G401 (cell line): ENCODE measurements around the gene EMC8. TPM values are rescaled to one million over a fixed set of nuclear protein-coding genes. Genes with fewer than 3 reads are reported as not detected.
"Not testable (repeated sequence)": the region's sequence is repeated elsewhere in the genome, so short reads cannot be mapped to it uniquely, and the experiment has no call there.

Source experiments
- DNase-seq: peaks from one replicate; pipeline ENCODE4 v3.0.0-alpha.2; 2015; ENCODE audit warnings: low spot score
- in situ Hi-C: cut with HindIII; loops from 2 replicates; pipeline ENCODE4 v1.10.0; 2016; ENCODE audit warnings: low sequenced_read_pairs, mixed read lengths
- total RNA-seq: library from RNA; depleted of rRNA; stranded (reverse); fragments of >200 nt; shearing (Covaris generic); gene quantifications from 2 replicates; pipeline ENCODE4 v1.2.3, GENCODE V29; 2014; rRNA removed

Gene EMC8
- total RNA-seq = 54.2 and 86.0 TPM in 2 replicates

DNA sequence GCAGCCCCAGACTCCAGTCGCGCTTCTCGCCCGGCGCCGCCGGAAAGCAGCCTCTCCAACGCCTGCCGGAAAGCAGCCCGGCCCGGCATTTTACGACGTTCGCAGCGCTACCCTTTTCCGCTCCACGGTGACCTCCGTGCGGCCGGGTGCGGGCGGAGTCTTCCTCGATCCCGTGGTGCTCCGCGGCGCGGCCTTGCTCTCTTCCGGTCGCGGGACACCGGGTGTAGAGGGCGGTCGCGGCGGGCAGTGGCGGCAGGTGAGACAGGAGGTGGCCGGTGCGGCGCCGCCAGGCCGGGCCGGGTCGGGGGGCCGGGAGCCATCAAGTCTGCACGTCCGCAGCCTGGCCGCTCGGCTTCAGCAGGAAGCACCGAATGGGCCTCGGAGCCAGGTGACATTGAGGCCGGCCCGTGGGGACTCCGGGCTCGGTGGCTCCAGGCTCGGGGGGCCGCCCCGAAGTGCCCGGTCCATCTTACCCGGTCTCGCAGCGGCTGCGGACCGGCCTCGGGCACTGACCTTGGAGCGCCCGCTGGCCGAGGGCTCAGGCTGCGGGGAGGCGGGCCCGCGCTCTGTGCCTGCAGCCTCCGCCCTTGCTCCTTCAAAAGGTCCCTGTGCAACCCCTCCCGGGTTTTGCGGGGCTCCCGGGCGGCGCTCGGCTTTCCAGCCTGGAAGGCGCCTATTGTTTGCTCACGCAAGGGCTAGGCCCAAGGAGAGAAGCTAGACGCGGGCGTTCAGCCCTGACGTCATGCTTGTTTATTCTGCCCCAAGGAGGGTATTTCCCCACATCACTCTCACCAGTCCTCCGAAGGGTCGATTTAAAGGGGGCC lies at the start of gene EMC8, which contains the start of gene COX4I1:
Gene EMC8 (minus strand): TSS at position 48 of the 824 bp plus-strand sequence. CDS start 249 bp downstream, outside the sequence.
Gene COX4I1 (plus strand): TSS at position 199 of the 824 bp plus-strand sequence. CDS start 1,511 bp downstream, outside the sequence.
- in situ Hi-C loops = no loop called here
- DNase-seq = peak; percentile 90

DNA sequence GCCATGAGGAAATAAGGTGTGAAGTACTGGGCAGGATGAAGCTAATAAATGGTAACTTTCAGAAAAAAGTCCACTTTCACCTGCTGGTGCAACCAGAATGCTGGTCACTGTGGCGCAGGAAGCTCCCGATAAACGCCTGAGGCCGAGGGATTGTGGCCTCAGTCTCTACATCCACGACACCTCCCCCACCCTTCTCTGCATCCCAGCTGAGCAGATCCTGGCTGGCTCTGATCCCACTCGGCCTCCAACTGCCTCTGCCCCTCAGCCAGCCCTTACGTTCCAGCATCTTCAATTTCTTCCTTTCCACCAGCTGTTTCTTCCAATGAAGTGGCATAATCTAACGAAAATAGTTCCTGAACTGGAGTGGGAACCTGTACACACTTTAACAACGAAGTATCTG lies 49.6 kb upstream of the EMC8 start:
- in situ Hi-C loops = no loop called here
- no peak for DNase-seq

DNA sequence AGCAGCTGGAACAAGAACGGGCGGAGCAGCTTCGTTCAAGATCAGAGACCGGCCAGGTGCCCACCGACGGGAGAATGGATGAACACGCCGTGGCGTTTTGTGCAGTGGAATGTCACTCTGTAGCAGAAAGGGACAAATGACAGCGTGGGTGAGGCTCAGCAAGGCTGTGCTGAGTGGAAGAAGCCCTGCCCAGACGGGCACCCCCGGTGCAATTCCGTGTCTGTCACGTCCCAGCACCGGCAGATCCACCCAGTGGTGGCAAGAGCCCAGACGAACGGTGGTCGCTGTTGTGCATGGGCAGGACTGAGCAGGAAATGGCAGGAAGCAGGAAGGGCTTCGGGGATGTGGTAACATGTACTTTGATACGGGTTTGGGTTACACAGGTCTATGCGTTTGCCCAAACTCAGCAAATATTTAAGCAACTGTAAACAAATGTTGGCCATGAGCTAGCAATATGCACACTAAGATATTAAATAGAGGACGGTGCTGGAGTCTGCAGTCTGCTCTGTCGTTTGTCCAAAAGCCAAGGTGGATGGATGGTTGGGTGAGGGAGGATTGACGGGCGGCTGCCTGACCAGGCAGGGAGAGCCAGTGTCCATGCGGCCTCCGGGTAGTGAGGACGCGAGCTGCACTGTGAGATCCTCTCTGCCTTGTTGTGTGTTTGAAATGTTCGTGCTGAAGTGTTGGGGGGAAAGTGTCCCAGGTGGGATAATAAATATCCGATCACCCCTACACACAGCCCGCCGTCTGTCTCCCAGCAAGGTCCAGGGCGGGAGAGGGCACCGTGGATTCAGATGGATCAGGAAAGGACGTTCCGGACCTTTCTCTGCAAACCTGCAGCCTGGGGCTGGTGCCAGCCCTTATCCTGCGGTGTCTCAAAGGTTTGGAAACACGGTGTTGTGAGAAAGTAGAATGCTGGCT lies 48.6 kb upstream of the EMC8 start:
- in situ Hi-C loops = no loop called here
- DNase-seq = no peak

GRCh38 chr16:85847036-85847435 lies 47.7 kb upstream of the EMC8 start:
- DNase-seq = no peak
- in situ Hi-C loops = no loop called here

DNA sequence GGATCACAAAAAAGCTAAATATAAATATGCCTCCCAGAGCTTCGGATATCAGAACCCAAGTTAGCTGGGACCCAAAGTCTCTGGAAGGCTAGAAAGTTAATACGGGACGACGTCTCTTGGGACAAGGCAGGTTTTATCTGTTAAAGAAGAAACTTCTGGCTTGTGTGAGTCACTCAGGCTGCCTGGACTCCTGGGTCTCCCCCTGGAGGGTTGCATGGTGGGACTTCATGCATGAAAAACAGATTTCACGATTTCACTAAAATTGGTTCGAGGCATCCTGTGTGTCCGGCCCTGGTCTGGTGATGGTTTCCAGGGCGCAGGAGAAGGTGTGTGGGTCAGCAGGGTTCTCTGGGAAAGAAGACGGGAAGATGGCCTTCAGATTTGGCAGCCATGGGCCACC lies 47.1 kb upstream of the EMC8 start:
- DNase-seq = no peak
- in situ Hi-C loops = no loop called here

DNA sequence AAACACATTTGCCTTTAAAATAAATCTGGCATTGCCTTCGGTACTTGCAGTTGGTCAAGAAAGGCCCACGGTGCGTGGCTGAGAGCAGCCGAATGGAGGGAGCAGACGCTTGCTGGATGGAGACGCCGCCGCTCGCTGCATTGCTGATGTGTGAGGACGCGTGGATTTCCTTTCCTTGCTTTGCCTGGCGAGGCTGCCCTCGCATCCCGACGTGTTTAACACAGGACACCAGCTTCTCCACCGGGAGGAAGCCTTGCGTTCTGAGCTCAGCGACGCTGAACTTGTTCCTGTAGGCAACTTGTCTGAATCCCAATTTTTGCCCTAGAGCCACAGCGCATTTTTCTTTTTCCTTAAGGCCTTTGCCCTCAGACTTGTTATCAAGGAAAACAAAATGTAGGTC lies 45.9 kb upstream of the EMC8 start:
- in situ Hi-C loops = no loop called here

GRCh38 chr16:85844786-85845185 lies 45.4 kb upstream of the EMC8 start:
- in situ Hi-C loops = no loop called here
- DNase-seq = no peak

More for the DNA sequence above, 45.9 kb upstream of the EMC8 start:
- no peak for DNase-seq

GRCh38 chr16:85844169-85844481 lies 44.8 kb upstream of the EMC8 start:
- in situ Hi-C loops = no loop called here
- no peak for DNase-seq

- DNase-seq = no peak
- in situ Hi-C loops = no loop called here
These were observed 44.3 kb upstream of the EMC8 start for GRCh38 chr16:85843471-85844168.

DNA sequence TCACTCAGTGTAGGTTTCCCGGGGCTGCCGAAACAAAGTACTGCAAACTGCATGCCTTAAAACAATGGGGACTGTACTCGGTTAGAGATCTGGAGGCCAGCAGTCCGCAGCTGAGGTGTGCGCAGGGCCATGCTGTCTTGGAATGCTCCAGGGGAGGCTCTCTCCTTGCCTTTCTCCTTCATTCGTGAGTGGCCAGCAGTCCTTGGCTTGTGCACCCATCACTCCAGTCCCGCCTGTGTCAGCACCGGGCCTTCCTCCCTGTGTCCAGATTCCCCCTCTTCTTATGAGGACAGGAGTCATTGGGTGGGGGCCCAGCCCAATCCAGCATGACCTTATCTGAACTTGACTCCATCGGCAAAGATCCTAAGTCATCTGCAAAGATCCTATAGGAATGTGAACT lies 43.5 kb upstream of the EMC8 start:
- DNase-seq = no peak
- in situ Hi-C loops = no loop called here

GRCh38 chr16:85842435-85842834 lies 43.1 kb upstream of the EMC8 start:
- in situ Hi-C loops = no loop called here
- no peak for DNase-seq

DNA sequence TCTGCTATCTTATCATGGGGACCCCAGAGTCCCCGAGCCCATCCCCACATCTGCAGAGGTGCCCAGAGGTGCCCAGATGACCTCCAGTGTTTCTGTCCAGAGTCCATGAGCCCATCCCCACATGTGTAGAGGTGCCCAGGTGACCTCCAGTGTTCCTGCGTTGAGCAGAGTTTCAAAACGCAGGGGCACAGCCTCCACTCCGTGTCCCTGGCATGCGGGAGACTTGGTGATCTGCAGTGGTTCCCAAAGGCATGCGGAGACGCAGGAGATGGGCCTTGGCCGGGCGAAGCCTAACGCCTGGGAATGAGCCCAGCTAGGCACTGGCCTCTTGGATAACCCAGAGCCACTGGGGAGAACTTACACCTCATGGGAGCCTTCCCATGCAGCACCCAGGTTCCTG lies 41.5 kb upstream of the EMC8 start:
- in situ Hi-C loops = no loop called here
- no peak for DNase-seq

- in situ Hi-C loops = no loop called here
- no peak for DNase-seq
These were observed 41.1 kb upstream of the EMC8 start for GRCh38 chr16:85840395-85840794.

DNA sequence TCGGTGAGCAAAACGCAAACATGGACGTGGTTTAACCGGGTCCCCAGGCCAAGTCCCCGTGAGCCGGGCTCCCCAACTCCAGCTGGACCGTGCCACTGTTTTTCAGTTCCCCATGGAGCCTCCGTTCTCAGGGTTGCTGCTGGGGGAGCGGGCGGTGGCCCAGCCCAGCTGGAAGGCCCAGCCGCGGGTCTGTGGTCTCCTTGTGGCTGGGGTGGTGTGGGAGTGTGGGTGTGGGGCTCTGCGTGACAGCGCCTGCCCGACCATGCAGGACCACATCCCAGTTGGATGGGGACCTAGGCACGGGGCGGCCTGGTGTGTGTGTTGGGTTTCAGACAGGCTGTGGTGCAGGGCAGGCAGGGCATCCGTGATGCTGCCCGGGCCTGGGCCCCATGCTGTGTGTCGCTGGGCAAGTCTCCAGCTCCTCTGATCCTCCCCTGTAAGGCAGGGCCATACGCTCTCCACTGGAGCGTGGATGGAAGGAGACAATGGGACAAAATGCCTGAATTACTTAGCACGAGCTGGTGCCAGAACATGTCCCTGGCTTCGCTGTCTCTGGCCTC lies 40.4 kb upstream of the EMC8 start:
- in situ Hi-C loops = no loop called here
- DNase-seq = no peak

DNA sequence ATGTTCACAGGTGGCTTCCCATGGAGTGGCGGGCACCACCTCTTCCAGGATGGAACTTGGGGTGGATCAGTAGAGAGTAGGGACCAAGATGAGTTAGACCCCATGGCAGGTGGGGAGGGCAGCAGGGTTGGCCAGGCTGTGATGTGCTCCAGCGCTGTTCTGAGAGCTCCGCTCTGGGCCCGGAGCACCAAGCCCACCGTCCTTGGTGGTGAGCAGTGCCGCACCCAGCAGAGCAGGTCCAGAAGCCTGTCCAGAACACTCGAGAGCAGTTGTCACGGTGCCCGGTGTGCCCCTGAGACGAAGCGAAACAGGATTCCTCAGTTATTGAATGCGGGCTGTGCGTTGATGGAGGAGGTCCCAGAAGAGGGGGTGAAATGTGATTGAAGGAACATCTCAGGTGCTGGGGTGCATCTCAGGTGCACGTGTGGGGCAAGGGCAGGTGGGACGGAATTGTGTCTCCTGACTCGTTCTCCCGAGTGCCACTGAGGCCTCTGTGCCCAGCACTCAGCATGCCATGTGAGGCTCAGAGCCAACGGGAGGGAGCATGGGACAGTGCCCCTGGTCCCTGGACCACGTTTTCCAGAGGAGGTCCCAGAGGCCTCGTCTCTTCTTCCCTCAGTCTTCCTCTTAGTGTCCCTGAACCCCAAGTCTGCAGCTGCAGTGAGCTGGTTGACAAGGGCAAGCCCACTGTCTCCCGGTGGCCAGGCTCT lies 39.7 kb upstream of the EMC8 start:
- in situ Hi-C loops = no loop called here
- DNase-seq = no peak

DNA sequence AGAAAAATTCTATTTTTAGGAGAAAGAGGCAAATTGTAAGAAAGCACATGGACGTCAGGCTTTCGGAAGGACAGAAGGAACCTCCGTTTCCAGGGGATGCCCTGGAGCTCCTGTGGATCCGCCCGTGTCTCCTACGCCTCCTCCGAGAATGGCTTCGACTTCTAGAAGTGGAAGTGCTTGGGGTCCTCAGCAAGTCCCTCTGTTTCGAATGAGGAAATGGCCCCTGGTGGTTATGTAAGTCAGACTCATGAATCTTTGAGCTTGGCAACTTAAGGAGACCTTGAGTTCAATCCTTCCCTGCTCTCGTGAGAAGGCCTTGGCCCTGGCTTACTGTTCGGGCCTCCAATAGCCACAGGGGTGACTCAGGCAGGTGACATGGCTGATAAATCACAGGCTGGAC lies 39.0 kb upstream of the EMC8 start:
- no peak for DNase-seq
- in situ Hi-C loops = no loop called here

- DNase-seq, in situ Hi-C loops: not testable (repeated sequence)
These were observed 38.3 kb upstream of the EMC8 start for GRCh38 chr16:85837654-85838053.

DNA sequence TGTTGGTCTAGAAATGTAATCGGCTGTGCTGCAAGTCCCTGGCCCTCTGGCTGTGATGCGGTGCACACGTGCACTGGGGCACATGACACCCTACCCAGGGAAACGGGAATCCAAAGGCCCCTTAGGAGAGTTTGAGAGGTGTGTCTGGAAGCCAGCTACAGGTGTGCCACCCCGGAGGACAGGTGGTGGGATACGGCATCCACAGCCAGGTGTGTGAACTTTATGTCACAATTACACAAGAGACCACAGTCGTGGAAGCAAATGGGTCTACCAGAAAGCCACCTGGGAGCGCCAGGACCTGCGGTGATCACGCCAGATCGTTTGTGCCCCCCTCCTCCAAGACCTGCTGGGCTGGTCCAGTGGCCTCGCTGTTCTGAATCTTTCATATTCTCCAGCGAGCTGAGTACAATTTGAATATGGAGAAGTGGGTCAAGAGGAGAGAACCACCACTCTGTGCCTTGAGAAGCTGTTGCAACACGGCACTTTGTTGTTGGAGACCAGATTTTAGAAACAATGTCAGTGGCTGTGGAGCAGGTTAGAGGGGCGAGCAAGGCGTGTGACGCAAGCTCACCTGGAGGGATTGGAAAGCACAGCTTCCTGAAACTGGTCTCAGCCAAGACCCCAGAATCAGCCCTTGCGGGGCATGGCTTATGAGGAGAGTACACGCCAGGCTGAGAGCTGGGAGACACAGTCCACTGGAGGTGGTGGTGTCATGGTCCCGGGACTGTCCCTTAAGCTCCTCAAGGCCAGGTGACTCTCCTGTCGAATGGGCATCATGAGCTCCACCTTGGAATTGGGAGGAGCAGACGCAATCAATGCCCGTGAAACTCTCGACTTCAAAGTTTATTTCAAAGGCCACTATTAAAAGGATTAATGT lies 37.6 kb upstream of the EMC8 start:
- DNase-seq = no peak
- in situ Hi-C loops = no loop called here
